IPS-18a (cell line): ENCODE results near the gene NUDT19.

Source experiments
- H3K27ac ChIP-seq: one replicate; pipeline ENCODE4 v1.5.1; 2013; ENCODE audit warnings: low read length
- H3K27me3 ChIP-seq: one replicate; pipeline ENCODE4 v1.6.1; 2013; ENCODE audit warnings: mild to moderate bottlenecking, low read length; ENCODE audit not compliant: control insufficient read depth, insufficient read depth
- H3K36me3 ChIP-seq: one replicate; pipeline ENCODE4 v1.6.1; 2013; ENCODE audit warnings: low read depth, low read length; ENCODE audit not compliant: control insufficient read depth
- H3K4me1 ChIP-seq: one replicate; pipeline ENCODE4 v1.6.1; 2013; ENCODE audit warnings: low read depth, low read length; ENCODE audit not compliant: control insufficient read depth
- H3K4me3 ChIP-seq: one replicate; pipeline ENCODE4 v1.5.1; 2013; ENCODE audit warnings: low read length
- H3K9ac ChIP-seq: one replicate; pipeline ENCODE4 v1.6.1; 2013; ENCODE audit warnings: mild to moderate bottlenecking, low read length, moderate library complexity
- H3K9me3 ChIP-seq: one replicate; pipeline ENCODE4 v1.6.1; 2013; ENCODE audit warnings: low read depth, low read length; ENCODE audit not compliant: control insufficient read depth

The NUDT19 gene

GRCh38 chr19:32658527-32658926, 33.1 kb upstream of the NUDT19 start:
- Histone ChIP-seq H3K27ac (no peak overlapping the region), H3K27me3 (no peaks in the 10 kb centered on the region), H3K36me3 (peaks cover 7% of the 10 kb centered on the region), H3K9me3 (no peaks in the 10 kb centered on the region), H3K4me1 (no peaks in the 10 kb centered on the region), H3K9ac (no peak overlapping the region), H3K4me3 (no peak overlapping the region)

GRCh38 chr19:32661318-32661717, 30.3 kb upstream of the NUDT19 start:
- Histone ChIP-seq H3K4me3 (no peak overlapping the region), H3K27me3 (no peaks in the 10 kb centered on the region), H3K4me1 (no peaks in the 10 kb centered on the region), H3K9ac (no peak overlapping the region), H3K36me3 (peaks cover 10% of the 10 kb centered on the region), H3K9me3 (no peaks in the 10 kb centered on the region), H3K27ac (no peak overlapping the region)

- peaks cover 10% of the 10 kb centered on the region for H3K36me3 ChIP-seq
- H3K27me3 ChIP-seq: no peaks in the 10 kb centered on the region
Measured at GRCh38 chr19:32662186-32662585, 29.4 kb upstream of the NUDT19 start.

GRCh38 chr19:32666084-32666483, 25.5 kb upstream of the NUDT19 start:
- no peak overlapping the region for H3K27ac ChIP-seq
- H3K4me3 ChIP-seq: no peak overlapping the region
- no peaks in the 10 kb centered on the region for H3K27me3 ChIP-seq
- peaks cover 3% of the 10 kb centered on the region for H3K36me3 ChIP-seq
- H3K9ac ChIP-seq: no peak overlapping the region
- no peaks in the 10 kb centered on the region for H3K9me3 ChIP-seq
- no peaks in the 10 kb centered on the region for H3K4me1 ChIP-seq

More at GRCh38 chr19:32662186-32662585, 29.4 kb upstream of the NUDT19 start:
- H3K4me1 ChIP-seq: no peaks in the 10 kb centered on the region
- H3K9ac ChIP-seq: no peak overlapping the region
- no peaks in the 10 kb centered on the region for H3K9me3 ChIP-seq
- H3K27ac ChIP-seq: no peak overlapping the region
- no peak overlapping the region for H3K4me3 ChIP-seq

GRCh38 chr19:32669310-32669709, 22.3 kb upstream of the NUDT19 start:
- peaks cover 3% of the 10 kb centered on the region for H3K36me3 ChIP-seq
- H3K27ac ChIP-seq: no peak overlapping the region
- no peak overlapping the region for H3K9ac ChIP-seq
- H3K4me3 ChIP-seq: no peak overlapping the region
- no peaks in the 10 kb centered on the region for H3K9me3 ChIP-seq
- H3K27me3 ChIP-seq: peaks cover 12% of the 10 kb centered on the region
- no peaks in the 10 kb centered on the region for H3K4me1 ChIP-seq

- H3K9me3 ChIP-seq: no peaks in the 10 kb centered on the region
- H3K4me3 ChIP-seq: no peak overlapping the region
- no peak overlapping the region for H3K27ac ChIP-seq
- H3K4me1 ChIP-seq: peaks cover 3% of the 10 kb centered on the region
- H3K27me3 ChIP-seq: peaks cover 32% of the 10 kb centered on the region
- no peak overlapping the region for H3K9ac ChIP-seq
- H3K36me3 ChIP-seq: no peaks in the 10 kb centered on the region
Measured at GRCh38 chr19:32671883-32672593, 19.6 kb upstream of the NUDT19 start.

- Histone ChIP-seq H3K27me3 (peaks cover 40% of the 10 kb centered on the region), H3K27ac (no peak overlapping the region), H3K36me3 (no peaks in the 10 kb centered on the region), H3K9ac (no peak overlapping the region), H3K4me3 (no peak overlapping the region), H3K4me1 (peaks cover 9% of the 10 kb centered on the region), H3K9me3 (no peaks in the 10 kb centered on the region)
Measured at GRCh38 chr19:32672841-32673240, 18.8 kb upstream of the NUDT19 start.

- Histone ChIP-seq H3K4me3 (no peak overlapping the region), H3K27me3 (peaks cover 48% of the 10 kb centered on the region), H3K9me3 (no peaks in the 10 kb centered on the region), H3K36me3 (no peaks in the 10 kb centered on the region), H3K27ac (no peak overlapping the region), H3K4me1 (peaks cover 9% of the 10 kb centered on the region), H3K9ac (no peak overlapping the region)
Measured at GRCh38 chr19:32673573-32673972, 18.0 kb upstream of the NUDT19 start.

- Histone ChIP-seq H3K4me3 (peak overlapping the region; percentile 79), H3K27ac (no peak overlapping the region), H3K36me3 (no peaks in the 10 kb centered on the region), H3K4me1 (peaks cover 9% of the 10 kb centered on the region), H3K27me3 (peaks cover 52% of the 10 kb centered on the region), H3K9ac (peak overlapping the region; percentile 54), H3K9me3 (no peaks in the 10 kb centered on the region)
Measured at GRCh38 chr19:32674153-32674930, 17.3 kb upstream of the NUDT19 start.

- peak within 1 kb of the TSS; percentile 79 for H3K4me3 ChIP-seq
- no peak within 1 kb of the TSS for H3K27ac ChIP-seq
- no peaks in the 10 kb centered on the region for H3K9me3 ChIP-seq
- peak within 1 kb of the TSS; percentile 54 for H3K9ac ChIP-seq
- peaks cover 52% of the 10 kb centered on the region for H3K27me3 ChIP-seq
- H3K4me1 ChIP-seq: peaks cover 9% of the 10 kb centered on the region
- no peaks in the 10 kb centered on the region for H3K36me3 ChIP-seq
Measured at GRCh38 chr19:32674931-32675719, 16.5 kb upstream of the NUDT19 start, which contains the start of gene ANKRD27. TSS of gene ANKRD27 (minus strand) at chr19:32675180. CDS start at chr19:32659015, 16,165 bp downstream.

GRCh38 chr19:32675720-32676185, 15.9 kb upstream of the NUDT19 start, which contains the start of gene RGS9BP:
TSS of gene RGS9BP (plus strand) at chr19:32675848. CDS start at chr19:32676264, 416 bp downstream.
- H3K27me3 ChIP-seq: peaks cover 52% of the 10 kb centered on the region
- H3K9ac ChIP-seq: peak within 1 kb of the TSS; percentile 54
- peak within 1 kb of the TSS; percentile 79 for H3K4me3 ChIP-seq
- no peak within 1 kb of the TSS for H3K27ac ChIP-seq
- H3K36me3 ChIP-seq: no peaks in the 10 kb centered on the region
- H3K4me1 ChIP-seq: peaks cover 9% of the 10 kb centered on the region
- H3K9me3 ChIP-seq: no peaks in the 10 kb centered on the region
